ENCODE data around the gene FURIN. TPM values are rescaled to one million over a fixed set of nuclear protein-coding genes. Genes with fewer than 3 reads are reported as not detected.
A peak's percentile ranks its signal among the peaks of the same experiment; 100 is the strongest.
"Not testable (repeated sequence)": the region's sequence is repeated elsewhere in the genome, so short reads cannot be mapped to it uniquely, and the experiment has no call there.

Gene FURIN
- total RNA-seq (2014; rRNA removed; shearing (Covaris generic)): 56.5 and 68.9 TPM in 2 replicates

DNA sequence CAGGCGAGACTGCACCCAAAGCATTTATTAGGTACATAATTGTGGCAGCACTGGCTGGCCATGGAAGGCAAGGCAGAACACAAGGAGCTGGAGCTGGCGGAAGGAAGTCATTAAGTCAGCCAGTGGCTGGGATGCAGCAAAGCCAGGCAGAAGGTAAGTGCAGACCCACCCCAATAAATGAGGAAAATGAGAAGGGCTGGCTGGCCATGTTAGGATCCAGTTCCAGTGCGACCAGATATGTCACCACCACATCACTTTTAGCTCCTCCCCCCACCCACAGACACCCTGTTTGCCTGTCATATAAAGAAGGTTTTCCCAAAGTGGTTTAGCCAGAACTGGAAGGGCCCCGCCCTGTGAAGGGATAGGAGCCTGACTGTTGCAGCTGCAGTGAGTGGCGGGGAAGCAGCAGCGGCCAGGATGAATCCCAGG, at the start of gene FURIN:
FURIN (plus strand) TSS at position 328 of the 429 bp plus-strand sequence. CDS start 7,153 bp downstream, outside the sequence.
- DNase-seq: no peak
- Histone ChIP-seq H3K36me3 (replicated peaks; ENCODE audit: control insufficient read depth, insufficient read depth, low read length) (no peaks in the 10 kb centered on the region), H3K4me3 (ENCODE audit: insufficient read depth, low read depth, low read length) (no peak within 1 kb of the TSS), H3K27me3 (ENCODE audit: control insufficient read depth, insufficient read depth, low read length) (no peaks in the 10 kb centered on the region)

DNA sequence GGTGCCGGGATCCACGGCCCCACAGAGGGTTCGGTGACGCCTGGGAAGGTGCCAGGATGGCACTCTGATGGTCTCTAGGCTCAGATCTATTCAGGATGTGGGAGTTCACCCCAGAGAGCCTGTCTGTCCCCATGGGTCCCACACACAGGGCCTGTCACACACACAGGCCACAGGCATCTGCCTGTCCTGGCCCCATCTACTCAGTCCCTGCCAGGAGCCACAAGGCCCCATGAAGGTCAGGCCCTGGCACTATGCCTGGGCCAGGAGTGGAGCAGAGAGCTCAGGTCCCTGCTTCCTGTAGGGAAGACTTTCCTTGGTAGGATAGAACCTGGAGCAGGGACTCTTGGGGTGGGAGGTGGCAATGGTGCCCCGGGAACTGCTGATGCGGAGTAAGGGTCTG, 49.0 kb upstream of the FURIN start:
- Histone ChIP-seq H3K36me3 (replicated peaks; ENCODE audit: control insufficient read depth, insufficient read depth, low read length) (no peaks in the 10 kb centered on the region; the same call in 1 of the 2 replicates), H3K4me3 (ENCODE audit: insufficient read depth, low read depth, low read length) (no peak overlapping the region)
- DNase-seq: peak; percentile 26

DNA sequence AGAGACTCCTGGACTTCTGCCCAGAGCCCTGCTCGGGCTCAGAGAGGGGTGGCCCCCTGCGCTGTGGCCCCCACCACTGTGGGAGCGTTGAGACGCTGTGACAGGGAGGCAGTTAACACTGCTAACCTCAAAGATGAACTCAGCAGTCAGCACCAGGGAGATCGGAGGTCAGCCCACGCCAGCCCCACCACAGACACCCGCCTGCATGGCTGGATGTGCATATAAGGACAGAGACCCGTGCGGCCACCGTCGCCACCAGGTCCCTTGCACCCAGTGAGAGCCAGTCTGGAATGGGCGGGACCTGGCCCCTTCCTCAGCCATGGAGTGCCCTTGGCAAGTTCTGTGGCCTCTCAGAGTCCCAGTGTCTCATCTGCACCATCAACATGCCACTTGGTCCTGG, 48.5 kb upstream of the FURIN start:
- Histone ChIP-seq H3K36me3 (replicated peaks; ENCODE audit: control insufficient read depth, insufficient read depth, low read length) (no peaks in the 10 kb centered on the region; the same call in 1 of the 2 replicates), H3K27me3 (ENCODE audit: control insufficient read depth, insufficient read depth, low read length) (no peaks in the 10 kb centered on the region), H3K4me3 (ENCODE audit: insufficient read depth, low read depth, low read length) (no peak overlapping the region)
- peak; percentile 45 for DNase-seq

More for the DNA sequence above, 49.0 kb upstream of the FURIN start:
- H3K27me3 ChIP-seq (ENCODE audit: control insufficient read depth, insufficient read depth, low read length): no peaks in the 10 kb centered on the region

GRCh38 chr15:90820481-90820880, 47.9 kb upstream of the FURIN start:
- Histone ChIP-seq H3K36me3 (replicated peaks; ENCODE audit: control insufficient read depth, insufficient read depth, low read length) (no peaks in the 10 kb centered on the region), H3K4me3 (ENCODE audit: insufficient read depth, low read depth, low read length) (no peak overlapping the region), H3K27me3 (ENCODE audit: control insufficient read depth, insufficient read depth, low read length) (no peaks in the 10 kb centered on the region)
- DNase-seq: peak; percentile 42

- H3K36me3 ChIP-seq (replicated peaks; ENCODE audit: control insufficient read depth, insufficient read depth, low read length): no peaks in the 10 kb centered on the region
- H3K27me3 ChIP-seq (ENCODE audit: control insufficient read depth, insufficient read depth, low read length): no peaks in the 10 kb centered on the region
- H3K4me3 ChIP-seq (ENCODE audit: insufficient read depth, low read depth, low read length): no peak overlapping the region
- DNase-seq: no peak
These were observed 46.0 kb upstream of the FURIN start for GRCh38 chr15:90822204-90822955.

DNA sequence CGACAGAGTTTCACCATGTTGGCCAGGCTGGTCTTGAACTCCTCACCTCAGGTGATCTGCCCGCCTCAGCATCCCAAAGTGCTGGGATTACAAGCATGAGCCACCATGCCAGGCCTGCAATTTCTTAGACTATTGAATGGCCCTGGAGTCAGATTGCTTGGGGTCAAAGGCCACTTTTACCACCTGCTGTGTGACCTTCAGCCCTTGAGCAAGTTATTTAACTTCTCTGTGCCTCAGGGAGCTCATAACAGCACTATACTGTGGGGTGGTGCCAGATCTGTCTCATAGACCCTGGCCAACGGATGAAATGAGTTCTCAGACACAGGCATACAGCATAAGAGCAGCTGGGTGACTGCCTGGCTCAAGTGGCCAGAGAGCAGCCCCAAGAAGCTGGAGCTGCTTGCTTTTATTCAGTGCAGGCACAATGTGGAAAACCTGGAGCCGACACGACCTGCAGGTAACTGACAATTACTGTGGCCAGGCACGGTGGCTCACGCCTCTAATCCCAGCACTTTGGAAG, 44.9 kb upstream of the FURIN start:
- Histone ChIP-seq H3K27me3 (ENCODE audit: control insufficient read depth, insufficient read depth, low read length) (no peaks in the 10 kb centered on the region), H3K36me3 (replicated peaks; ENCODE audit: control insufficient read depth, insufficient read depth, low read length) (no peaks in the 10 kb centered on the region), H3K4me3 (ENCODE audit: insufficient read depth, low read depth, low read length) (no peak overlapping the region)
- DNase-seq: no peak

DNA sequence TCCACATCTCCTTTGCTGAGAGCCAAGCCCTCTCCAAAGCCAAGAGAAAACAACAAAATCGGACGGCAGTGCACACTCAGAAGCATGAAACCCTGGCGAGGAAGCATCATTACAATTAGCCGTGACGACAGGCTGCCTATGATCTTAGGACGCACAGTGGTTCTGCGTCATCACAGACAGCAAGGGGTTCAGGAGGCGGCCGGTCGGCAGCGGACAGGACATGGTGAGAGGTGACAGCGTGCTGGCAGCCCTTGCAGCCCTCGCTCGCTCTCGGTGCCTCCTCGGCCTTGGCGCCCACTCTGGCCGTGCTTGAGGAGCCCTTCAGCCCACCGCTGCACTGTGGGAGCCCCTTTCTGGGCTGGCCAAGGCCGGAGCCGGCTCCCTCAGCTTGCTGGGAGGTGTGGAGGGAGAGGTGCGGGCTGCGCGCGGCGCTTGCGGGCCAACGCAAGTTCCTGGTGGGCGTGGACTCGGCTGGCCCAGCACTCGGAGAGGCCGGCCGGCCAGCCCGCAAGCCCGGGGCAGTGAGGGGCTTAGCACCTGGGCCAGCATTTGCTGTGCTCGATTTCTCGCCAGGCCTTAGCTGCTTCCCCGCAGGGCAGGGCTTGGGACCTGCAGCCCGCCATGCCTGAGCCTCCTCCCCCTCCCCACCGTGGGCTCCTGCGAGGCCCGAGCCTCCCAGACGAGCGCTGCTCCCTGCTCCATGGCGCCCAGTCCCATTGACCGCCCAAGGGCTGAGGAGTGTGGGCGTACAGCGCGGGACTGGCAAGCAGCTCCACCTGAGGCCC, 43.1 kb upstream of the FURIN start:
- not testable (repeated sequence) for H3K36me3 ChIP-seq (replicated peaks; ENCODE audit: control insufficient read depth, insufficient read depth, low read length); DNase-seq; H3K27me3 ChIP-seq (ENCODE audit: control insufficient read depth, insufficient read depth, low read length); H3K4me3 ChIP-seq (ENCODE audit: insufficient read depth, low read depth, low read length)

- not testable (repeated sequence) for H3K27me3 ChIP-seq (ENCODE audit: control insufficient read depth, insufficient read depth, low read length); H3K4me3 ChIP-seq (ENCODE audit: insufficient read depth, low read depth, low read length); H3K36me3 ChIP-seq (replicated peaks; ENCODE audit: control insufficient read depth, insufficient read depth, low read length); DNase-seq
These were observed 42.0 kb upstream of the FURIN start for GRCh38 chr15:90826206-90826885.

- Histone ChIP-seq H3K36me3 (replicated peaks; ENCODE audit: control insufficient read depth, insufficient read depth, low read length) (no peaks in the 10 kb centered on the region), H3K4me3 (ENCODE audit: insufficient read depth, low read depth, low read length) (no peak overlapping the region), H3K27me3 (ENCODE audit: control insufficient read depth, insufficient read depth, low read length) (no peaks in the 10 kb centered on the region)
- DNase-seq: peak; percentile 31
These were observed 41.4 kb upstream of the FURIN start for GRCh38 chr15:90826886-90827435.

DNA sequence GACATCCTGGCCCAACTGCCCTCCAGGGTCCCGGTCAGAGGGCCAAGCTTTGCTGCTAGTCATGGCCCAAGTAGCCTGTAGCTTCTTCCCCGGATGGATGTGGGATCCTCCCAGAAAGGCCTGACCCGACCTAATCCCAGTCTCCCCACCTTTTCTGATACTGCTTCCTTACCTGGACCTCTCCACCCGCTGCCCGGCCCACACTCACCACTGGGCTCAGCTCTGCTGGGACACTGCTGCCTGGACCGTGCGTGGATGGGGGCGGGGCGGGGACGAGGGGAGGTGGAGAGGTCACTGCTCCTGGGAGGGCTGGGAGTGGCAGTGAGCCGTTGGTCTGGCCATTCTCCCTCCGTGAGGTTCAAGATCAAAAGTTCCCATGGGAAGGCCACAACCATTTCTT, 40.3 kb upstream of the FURIN start:
- H3K4me3 ChIP-seq (ENCODE audit: insufficient read depth, low read depth, low read length): no peak overlapping the region
- H3K27me3 ChIP-seq (ENCODE audit: control insufficient read depth, insufficient read depth, low read length): no peaks in the 10 kb centered on the region
- no peaks in the 10 kb centered on the region for H3K36me3 ChIP-seq (replicated peaks; ENCODE audit: control insufficient read depth, insufficient read depth, low read length)
- DNase-seq: peak; percentile 60

GRCh38 chr15:90829126-90829525, 39.3 kb upstream of the FURIN start:
- H3K4me3 ChIP-seq (ENCODE audit: insufficient read depth, low read depth, low read length): no peak overlapping the region
- H3K27me3 ChIP-seq (ENCODE audit: control insufficient read depth, insufficient read depth, low read length): no peaks in the 10 kb centered on the region
- no peaks in the 10 kb centered on the region for H3K36me3 ChIP-seq (replicated peaks; ENCODE audit: control insufficient read depth, insufficient read depth, low read length)
- DNase-seq: no peak

DNA sequence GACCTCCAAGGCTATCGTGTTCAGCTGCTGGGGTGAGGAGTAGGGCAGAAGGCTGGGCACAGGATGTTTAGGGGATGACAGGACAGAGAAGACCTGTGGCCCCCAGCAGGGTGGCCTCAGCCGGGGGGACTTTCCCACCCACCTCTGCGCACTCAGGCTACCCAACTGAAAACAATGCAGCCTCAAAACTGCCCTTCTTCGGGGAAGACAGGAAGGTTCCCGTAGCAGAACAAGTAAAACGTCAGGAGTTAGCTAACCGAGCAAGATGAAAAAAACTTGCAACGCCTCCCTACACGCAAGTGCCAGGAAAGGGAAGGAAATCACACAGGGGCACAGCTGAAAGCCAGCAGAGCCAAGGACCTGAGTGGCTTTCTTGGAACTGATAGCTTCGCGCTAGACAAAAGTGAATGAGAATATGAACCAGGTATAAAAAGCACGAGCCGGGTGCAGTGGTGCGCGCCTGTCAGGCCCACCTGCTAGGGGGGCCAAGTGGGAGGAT, 38.4 kb upstream of the FURIN start:
- Histone ChIP-seq H3K36me3 (replicated peaks; ENCODE audit: control insufficient read depth, insufficient read depth, low read length) (no peaks in the 10 kb centered on the region), H3K4me3 (ENCODE audit: insufficient read depth, low read depth, low read length) (no peak overlapping the region), H3K27me3 (ENCODE audit: control insufficient read depth, insufficient read depth, low read length) (no peaks in the 10 kb centered on the region)
- peak; percentile 49 for DNase-seq

DNA sequence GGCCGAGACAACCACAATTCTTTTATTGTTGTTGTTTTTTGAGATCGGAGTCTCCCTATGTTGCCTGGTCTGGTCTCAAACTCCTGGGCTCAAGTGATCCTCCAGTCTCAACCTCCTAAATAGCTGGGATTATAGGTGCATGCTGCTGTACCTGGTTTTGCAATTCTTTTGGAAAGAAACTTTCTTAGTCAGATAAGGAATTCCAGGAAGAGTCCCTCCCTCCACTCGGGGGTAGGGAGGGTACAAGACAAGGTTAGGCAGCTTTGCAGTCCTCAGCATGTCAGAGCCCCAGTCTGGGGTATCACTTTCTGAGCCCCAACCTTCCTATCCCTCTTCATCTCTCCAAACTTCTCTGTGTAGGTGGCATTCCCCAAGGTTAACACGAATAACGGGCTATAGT, 33.8 kb upstream of the FURIN start:
- no peak overlapping the region for H3K4me3 ChIP-seq (ENCODE audit: insufficient read depth, low read depth, low read length)
- DNase-seq: peak; percentile 52
- no peaks in the 10 kb centered on the region for H3K27me3 ChIP-seq (ENCODE audit: control insufficient read depth, insufficient read depth, low read length)
- H3K36me3 ChIP-seq (replicated peaks; ENCODE audit: control insufficient read depth, insufficient read depth, low read length): no peaks in the 10 kb centered on the region

DNA sequence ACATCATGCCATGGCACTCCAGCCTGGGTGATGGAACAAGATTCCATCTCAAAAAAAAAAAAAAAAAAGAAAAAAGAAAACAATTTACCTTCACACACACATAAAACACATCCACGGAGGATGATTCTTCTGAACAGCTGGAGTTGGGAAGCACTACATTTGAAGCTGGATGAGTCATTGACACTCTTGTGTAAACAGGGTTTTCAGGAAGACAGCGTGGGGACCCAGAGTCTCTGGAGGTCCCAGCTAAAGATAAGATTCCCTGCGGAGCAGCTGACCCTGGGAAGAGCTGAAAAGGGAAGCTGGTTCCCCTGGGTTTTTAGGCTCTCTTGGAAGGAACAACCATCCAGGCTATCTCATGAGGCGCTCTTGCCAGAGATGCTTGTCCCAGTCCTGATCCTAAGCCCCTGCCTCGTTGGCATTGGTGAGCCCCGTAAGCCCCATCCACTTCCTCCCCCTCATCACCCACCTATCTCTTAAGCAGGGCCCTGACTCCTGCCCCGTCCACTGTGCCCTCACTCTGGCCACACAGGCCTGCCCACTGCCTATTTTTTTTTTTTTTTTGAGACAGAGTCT, 32.0 kb upstream of the FURIN start:
- DNase-seq: peak; percentile 48
- Histone ChIP-seq H3K4me3 (ENCODE audit: insufficient read depth, low read depth, low read length) (no peak overlapping the region), H3K36me3 (replicated peaks; ENCODE audit: control insufficient read depth, insufficient read depth, low read length) (no peaks in the 10 kb centered on the region), H3K27me3 (ENCODE audit: control insufficient read depth, insufficient read depth, low read length) (no peaks in the 10 kb centered on the region)

Measured in H7 (cell line).